Measurements from ENCODE around the gene CTXND2.
"Not testable (repeated sequence)": the region's sequence is repeated elsewhere in the genome, so short reads cannot be mapped to it uniquely, and the experiment has no call there.

The CTXND2 gene

GRCh38 chr1:150887018-150887417, at the start of gene CTXND2:
Gene CTXND2, plus strand, starts transcription at chr1:150887136. Its CDS starts 25,179 bp downstream, at chr1:150912315.
- DNase-seq, result no peak

- DNase-seq, result not testable (repeated sequence)
These were observed 46.1 kb upstream of the CTXND2 start for GRCh38 chr1:150840850-150841249.

GRCh38 chr1:150841626-150842025, 45.3 kb upstream of the CTXND2 start:
- no peak for DNase-seq

GRCh38 chr1:150842343-150842742, 44.6 kb upstream of the CTXND2 start:
- no peak for DNase-seq

- DNase-seq, result no peak
These were observed 44.0 kb upstream of the CTXND2 start for GRCh38 chr1:150842964-150843363.

GRCh38 chr1:150843474-150843873, 43.5 kb upstream of the CTXND2 start:
- no peak for DNase-seq

- DNase-seq, result no peak
These were observed 40.3 kb upstream of the CTXND2 start for GRCh38 chr1:150846473-150847146.

GRCh38 chr1:150850801-150851362, 36.1 kb upstream of the CTXND2 start:
- DNase-seq, result not testable (repeated sequence)

GRCh38 chr1:150852734-150853133, 34.2 kb upstream of the CTXND2 start:
- not testable (repeated sequence) for DNase-seq

- no peak for DNase-seq
These were observed 23.2 kb upstream of the CTXND2 start for GRCh38 chr1:150863724-150864123.

- DNase-seq, result not testable (repeated sequence)
These were observed 22.7 kb upstream of the CTXND2 start for GRCh38 chr1:150864200-150864599.

GRCh38 chr1:150869683-150870082, 17.3 kb upstream of the CTXND2 start:
- no peak for DNase-seq

- DNase-seq, result no peak
These were observed 14.4 kb upstream of the CTXND2 start for GRCh38 chr1:150872572-150872971.

- DNase-seq, result no peak
These were observed 13.4 kb upstream of the CTXND2 start for GRCh38 chr1:150873521-150873920.

- DNase-seq, result no peak
These were observed 12.3 kb upstream of the CTXND2 start for GRCh38 chr1:150874455-150875196.

GRCh38 chr1:150875197-150876118, 11.5 kb upstream of the CTXND2 start:
- DNase-seq, result no peak

- no peak for DNase-seq
These were observed 10.8 kb upstream of the CTXND2 start for GRCh38 chr1:150876119-150876454.

- DNase-seq, result not testable (repeated sequence)
These were observed 8.0 kb upstream of the CTXND2 start for GRCh38 chr1:150878931-150879330.

- no peak for DNase-seq
These were observed 5.4 kb upstream of the CTXND2 start for GRCh38 chr1:150881331-150882070.

- not testable (repeated sequence) for DNase-seq
These were observed 3.8 kb upstream of the CTXND2 start for GRCh38 chr1:150883121-150883520.

GRCh38 chr1:150888727-150889126, 1.8 kb downstream of the CTXND2 start:
- no peak for DNase-seq

GRCh38 chr1:150890033-150890416, 3.1 kb downstream of the CTXND2 start:
- no peak for DNase-seq
